GM18861 (cell line): Measurements from ENCODE around the gene MYBPC2.

Experiments used
- ATAC-seq: cut with Tn5 transposase; IDR thresholded peaks from one replicate; pipeline ENCODE4 v1.9.1; 2021; ENCODE audit not compliant: unreplicated experiment

Gene MYBPC2

DNA sequence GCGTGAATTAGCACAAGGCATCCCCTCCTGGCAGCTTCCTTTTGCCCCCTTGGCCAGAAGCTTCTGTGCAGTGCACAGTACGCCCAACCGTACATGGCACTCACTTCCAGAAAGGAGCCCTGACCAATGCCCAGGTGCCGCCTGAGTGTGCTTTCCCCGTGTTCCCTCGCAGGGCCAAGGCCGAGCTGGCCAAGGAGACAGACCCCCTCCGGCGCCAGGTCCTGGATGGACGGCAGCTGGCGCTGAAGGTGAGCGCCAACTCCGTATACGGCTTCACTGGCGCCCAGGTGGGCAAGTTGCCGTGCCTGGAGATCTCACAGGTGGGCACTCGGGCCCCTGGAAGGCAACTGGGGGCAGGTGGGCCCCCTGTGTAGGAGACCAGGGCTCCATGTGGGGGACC, 23.3 kb upstream of the MYBPC2 start:
- no peak for ATAC-seq

DNA sequence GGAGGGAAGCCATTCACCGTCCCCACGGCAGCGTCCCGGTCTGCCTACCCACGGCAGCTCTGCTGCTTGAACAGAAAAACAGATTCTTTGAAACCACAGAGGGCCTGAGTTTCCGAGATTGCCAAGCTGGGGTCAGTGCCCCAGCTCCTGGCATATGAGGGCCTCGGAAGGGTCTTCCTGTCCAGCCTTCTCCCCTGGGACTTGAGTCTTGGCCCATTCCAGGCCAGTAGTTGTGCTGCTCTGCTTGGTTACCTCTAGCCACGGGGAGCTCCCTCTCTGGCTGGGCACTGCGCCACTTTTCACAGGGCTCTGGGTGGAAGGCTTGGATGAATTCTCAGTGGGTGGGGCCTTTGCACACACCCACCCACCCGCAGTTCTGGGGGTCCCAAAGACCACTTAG, 22.6 kb upstream of the MYBPC2 start:
- ATAC-seq = no peak

DNA sequence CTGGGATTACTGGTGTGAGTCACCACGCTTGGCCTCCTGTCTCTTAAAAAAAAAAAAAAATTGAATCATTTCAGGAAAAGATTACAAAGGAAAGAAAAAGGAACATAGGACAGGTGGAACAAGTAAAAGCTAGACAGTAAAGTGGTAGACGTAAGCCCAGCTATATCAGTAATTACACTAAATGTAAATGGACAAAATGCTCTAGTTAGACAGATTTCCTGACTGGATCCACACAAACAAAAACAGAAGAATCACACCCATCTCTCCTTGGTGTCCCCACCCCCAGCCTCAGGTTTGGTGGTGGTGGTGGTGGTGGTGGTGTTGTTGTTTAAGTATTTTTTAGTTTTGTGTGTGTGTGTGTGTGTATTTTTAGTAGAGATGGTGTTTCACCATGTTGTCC, 20.3 kb upstream of the MYBPC2 start:
- ATAC-seq = no peak

DNA sequence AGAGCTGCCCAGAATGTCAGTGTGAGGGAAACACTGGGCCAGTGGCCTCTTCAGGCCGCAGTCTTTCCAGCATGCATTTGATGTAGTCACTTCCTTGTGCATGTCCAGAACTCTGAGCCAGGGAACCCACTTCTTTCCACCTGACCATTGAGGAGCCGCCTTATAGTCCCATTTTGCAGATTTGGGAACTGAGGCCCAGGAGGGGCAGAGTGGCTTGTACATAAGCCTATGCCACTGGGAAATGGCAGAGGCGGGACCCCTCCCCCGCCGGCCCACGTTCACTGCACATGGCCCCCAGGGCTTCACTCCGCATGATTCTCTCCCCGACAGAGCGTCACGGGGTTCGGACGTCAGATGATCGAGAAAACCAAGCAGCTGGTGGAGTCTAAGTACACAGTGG, 19.6 kb upstream of the MYBPC2 start:
- no peak for ATAC-seq

DNA sequence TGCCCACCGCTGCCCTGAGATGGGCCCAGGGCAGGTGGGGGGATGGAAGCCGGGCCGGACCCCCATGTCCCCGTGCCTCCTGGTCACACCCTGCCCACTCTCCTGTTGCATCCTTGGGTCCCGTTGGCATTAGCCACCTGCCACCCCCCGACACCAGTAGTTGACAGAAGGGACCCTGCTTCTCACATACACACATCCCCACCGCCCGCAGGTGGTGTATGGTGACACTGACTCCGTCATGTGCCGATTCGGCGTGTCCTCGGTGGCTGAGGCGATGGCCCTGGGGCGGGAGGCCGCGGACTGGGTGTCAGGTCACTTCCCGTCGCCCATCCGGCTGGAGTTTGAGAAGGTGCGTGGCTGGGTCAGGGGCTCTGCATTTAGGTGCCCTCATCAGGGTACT, 19.2 kb upstream of the MYBPC2 start:
- ATAC-seq = no peak

DNA sequence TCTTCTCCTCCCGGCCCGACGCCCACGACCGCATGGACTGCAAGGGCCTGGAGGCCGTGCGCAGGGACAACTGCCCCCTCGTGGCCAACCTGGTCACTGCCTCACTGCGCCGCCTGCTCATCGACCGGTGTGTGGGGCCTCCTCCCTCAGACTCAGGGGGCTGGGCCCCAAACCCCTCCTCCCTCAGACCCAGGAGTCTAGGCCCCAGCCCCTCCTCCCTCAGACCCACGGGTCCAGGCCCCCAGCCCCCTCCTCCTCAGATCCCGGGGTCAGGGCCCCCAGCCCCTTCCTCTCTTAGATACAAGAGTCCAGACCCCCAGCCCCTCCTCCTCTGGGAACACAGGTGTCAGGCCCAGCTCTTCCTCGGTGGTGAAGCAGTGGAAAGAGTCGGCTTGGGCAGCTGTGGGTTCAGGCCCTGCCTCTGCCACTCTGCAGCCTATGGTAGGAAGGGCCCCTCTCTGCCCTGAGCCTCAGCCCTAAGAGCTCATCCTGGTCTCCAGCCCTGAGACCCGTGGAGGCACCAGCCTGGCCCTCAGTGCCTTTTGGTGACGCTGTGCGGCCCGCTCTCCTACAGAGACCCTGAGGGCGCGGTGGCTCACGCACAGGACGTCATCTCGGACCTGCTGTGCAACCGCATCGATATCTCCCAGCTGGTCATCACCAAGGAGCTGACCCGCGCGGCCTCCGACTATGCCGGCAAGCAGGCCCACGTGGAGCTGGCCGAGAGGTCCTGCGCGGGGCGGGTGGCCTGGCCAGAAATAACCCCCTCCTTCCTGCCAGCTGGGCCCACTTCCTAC, 17.6 kb upstream of the MYBPC2 start:
- peak; percentile 2 for ATAC-seq

DNA sequence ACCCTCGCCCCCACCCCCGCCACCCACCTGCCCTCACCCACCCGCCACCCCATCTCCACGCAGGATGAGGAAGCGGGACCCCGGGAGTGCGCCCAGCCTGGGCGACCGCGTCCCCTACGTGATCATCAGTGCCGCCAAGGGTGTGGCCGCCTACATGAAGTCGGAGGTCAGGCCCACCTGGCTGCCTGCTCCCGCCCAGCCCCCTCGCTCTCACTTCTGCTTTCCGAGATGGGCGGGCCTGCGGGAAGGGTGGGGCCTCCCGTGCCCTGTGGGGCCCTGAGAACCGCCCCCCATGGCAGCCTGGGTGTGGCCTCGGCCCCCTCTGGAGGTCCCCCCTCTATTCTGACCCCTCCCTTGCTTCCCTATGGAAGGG, 17.0 kb upstream of the MYBPC2 start:
- ATAC-seq = peak; percentile 27

DNA sequence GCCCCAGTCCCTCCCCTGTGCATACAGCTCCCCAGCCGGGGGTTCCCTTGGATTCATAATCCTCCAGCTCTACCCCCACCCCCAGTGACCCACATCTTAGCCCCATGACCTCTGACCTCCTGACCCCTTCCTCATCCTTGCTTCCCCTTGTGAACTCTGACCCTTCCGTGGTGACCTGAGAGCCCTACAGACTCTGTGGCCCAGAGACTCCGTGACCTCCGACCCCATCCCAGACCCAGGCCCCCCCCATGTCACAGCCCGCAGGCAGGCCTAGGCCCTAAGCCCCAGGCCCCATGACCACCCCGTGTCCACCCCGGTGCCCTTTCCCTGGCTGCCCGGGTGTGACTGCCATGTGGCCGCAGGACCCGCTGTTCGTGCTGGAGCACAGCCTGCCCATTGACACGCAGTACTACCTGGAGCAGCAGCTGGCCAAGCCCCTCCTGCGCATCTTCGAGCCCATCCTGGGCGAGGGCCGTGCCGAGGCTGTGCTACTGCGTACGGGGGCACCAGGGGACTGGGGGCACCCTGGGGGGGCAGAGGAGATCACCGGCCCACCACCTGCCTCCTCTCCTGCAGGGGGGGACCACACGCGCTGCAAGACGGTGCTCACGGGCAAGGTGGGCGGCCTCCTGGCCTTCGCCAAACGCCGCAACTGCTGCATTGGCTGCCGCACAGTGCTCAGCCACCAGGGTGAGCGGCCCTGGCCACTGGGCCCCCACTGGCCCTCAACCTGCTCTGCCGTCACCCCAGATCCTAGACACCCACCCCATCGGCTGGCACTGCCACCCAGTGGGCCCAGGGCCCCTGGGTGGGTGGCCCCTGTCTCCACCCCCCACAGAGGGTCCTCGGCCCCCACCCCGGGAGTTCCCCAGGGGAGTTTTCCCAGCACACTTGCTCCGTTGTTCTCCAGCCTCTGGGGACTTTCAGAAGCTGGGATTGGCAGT, 16.4 kb upstream of the MYBPC2 start:
- ATAC-seq = no peak

DNA sequence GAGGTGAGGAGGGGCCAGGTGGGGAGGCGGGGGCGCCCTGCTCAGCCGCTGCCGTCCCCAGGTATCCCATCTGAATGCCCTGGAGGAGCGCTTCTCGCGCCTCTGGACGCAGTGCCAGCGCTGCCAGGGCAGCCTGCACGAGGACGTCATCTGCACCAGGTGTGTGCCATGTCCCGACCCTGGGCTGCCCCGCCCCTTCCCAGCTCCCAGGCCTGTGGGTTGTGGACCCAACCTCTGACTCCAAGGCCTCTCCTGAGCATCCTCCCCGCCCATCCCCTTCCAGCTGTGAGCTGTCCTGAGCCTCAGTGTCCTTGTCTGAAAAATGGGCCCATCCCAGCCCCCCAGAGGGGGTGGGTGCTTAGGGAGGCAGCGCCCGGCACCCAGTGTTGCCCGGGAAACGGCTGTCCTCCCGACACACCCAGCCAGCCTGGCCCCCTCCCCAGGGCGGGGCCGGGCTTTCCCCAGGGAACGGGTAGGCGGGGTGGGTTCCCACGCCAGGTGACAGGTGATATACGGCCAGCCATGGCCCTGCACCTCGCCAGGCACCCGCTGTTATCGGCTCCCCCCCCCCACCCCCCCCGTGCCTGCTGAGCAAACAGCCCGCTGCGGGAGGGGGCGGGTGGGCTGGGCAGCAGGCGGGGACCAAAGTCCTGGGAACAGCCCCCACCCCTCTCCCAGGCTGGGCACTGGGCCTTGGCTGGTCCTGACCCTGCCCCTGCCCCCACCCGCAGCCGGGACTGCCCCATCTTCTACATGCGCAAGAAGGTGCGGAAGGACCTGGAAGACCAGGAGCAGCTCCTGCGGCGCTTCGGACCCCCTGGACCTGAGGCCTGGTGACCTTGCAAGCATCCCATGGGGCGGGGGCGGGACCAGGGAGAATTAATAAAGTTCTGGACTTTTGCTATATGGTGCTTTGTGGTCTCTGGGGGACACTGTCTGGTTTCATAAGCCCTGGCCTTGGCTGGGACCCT, 15.3 kb upstream of the MYBPC2 start:
- ATAC-seq = no peak

DNA sequence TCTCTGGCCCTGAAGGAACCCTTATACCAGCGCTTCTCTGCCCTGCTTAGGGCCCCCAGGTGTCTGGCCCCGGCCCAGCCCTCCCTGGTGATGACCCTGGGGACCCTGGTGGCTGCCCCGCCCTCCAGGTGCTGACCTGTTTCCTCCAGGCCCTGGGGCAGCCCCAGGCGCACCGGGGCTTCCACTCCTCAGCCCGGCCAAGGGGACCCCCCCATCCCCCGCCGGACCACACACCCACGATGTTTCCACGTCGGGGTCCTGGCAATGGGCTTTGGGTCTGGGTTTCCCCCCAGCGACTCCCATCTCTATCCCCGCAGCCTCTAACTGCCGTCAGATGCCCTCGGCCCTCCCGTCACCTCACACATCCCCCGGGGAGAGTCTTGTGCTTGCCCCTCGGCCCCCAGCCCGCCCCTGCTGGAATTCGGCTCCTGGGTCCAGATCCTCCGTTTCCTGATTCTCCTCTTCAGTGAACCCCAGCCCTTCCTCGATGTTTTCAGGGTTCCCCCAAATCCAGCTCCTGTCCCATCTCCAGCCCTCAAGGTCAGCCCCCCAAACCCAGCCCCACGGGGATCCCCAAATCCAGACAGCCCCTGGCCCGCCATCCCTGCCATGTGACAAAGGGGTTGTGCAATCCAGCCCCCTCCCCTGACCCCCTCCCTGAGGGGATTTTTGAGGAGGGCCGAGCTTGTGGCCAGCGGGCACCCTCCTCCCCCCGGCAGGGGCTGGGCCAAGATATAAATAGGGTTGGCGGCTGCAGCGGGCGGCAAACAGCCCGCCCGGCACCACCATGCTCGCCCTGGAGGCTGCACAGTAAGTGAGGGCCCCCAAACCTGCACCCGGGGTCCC, 14.3 kb upstream of the MYBPC2 start, which contains the start of gene SPIB:
Gene SPIB, plus strand, starts transcription at position 763 of the 846 bp plus-strand sequence. Its CDS starts 25 bp downstream, at position 788.
- no peak for ATAC-seq

DNA sequence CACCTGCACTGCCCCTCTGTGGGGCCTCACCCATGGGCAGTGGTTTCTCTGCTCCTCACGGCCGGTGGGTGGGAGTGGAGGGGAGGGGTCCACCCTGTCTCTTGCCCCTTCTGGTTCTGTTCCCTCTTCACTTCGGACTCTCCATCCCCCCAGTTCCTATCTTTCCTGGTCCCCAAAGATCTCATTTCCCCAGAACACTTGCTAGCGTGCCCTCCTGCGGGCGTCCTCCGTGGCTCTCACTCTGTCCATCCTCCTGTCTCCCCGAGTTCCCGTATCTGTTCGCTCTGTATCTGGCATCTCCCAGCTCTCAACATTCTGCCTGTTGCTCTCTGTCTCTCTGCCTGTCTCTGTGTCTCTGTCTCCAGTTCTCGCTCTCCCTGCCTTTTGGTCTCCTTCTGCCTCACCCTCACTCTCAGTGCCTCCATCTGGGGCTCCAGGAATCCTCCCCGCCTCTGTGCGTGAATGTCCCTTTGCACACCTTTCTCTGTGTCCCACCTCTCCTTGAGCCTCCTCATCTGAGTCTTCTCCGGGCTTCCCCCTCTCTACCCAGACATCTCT, 13.6 kb upstream of the MYBPC2 start:
- no peak for ATAC-seq

DNA sequence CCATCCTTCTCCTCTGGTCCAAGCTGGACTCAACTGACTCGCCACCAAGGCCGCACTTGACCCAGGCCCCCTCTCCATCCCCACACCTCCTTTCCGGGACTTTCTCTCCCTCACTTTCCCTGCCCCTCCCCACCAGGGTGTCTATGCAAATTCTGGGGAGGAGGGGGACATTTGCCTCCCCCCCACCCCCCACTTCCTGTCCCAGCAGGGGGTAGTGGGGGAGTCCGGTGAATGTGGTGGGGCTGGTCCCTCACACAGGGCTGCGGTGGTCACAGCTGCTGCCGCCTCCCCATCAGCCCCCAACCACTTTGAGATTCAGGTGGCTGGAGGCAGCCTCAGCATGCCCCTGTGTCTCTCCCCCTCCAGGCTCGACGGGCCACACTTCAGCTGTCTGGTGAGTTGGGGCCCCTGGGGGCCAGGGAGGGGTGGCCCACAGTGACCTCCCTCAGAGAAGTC, 13.1 kb upstream of the MYBPC2 start:
- no peak for ATAC-seq

DNA sequence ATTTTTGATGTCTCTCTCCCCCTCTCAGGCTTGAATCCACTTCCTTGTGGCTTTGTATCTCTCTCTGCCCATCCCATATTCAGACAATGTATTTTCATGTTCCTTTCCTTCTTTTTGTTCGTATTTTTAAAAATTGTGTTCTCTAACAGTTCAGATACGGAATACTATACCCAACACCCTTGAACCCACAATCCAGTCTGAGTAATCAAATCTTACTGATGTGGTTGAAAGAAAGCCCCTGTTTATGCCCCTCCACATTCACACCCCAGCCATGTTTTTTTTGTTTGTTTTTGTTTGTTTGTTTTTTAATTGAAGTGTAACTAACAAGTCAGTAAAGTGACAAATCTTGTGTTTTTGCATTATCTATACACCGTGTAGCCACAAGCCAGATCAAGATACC, 12.6 kb upstream of the MYBPC2 start:
- ATAC-seq = no peak

DNA sequence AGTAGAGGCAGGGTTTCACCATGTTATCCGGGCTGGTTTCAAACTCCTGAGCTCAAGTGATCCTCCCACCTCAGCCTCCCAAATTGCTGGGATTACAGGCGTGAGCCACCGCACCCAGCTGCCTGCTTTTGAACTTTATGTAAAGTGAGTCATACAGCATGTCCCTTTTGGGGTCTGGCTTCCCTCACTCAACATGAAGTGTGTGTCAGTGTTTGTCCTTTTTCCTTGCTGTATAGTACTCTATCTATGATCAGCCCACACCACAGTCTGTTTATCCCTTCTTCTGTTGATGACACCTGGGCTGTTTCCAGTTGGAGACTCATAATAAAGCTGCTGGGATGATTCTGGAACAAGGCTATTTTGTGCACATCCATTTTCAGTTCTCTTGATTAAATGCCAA, 11.9 kb upstream of the MYBPC2 start:
- no peak for ATAC-seq

DNA sequence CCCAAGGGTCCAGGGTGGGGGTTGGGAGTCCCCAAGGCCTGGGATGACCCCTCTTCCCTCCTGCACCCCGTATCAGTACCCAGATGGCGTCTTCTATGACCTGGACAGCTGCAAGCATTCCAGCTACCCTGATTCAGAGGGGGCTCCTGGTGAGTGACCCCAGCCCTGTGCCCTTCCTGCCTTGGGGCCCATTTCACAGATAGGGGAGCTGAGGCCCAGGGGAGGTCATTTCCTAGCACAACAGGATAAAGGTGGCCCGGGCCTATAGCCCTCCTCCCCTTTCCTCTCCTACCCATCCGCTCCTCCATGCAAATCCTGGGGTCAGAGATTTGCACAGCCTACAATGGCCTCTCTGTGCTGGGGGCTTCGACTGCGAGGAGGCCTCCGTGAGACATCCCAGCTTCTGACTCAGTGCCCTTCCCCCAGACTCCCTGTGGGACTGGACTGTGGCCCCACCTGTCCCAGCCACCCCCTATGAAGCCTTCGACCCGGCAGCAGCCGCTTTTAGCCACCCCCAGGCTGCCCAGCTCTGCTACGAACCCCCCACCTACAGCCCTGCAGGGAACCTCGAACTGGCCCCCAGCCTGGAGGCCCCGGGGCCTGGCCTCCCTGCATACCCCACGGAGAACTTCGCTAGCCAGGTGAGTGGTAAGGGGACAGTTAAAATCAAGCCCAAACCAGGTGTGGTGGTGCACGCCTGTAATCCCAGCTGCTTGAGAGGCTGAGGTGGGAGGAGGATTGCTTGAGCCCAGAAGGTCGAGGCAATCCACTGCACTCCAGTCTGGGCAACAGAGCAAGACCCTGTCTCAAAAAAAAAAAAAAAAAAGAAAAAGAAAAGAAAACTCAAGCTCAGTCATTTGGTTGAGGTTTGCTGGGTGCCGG, 10.1 kb upstream of the MYBPC2 start:
- no peak for ATAC-seq

DNA sequence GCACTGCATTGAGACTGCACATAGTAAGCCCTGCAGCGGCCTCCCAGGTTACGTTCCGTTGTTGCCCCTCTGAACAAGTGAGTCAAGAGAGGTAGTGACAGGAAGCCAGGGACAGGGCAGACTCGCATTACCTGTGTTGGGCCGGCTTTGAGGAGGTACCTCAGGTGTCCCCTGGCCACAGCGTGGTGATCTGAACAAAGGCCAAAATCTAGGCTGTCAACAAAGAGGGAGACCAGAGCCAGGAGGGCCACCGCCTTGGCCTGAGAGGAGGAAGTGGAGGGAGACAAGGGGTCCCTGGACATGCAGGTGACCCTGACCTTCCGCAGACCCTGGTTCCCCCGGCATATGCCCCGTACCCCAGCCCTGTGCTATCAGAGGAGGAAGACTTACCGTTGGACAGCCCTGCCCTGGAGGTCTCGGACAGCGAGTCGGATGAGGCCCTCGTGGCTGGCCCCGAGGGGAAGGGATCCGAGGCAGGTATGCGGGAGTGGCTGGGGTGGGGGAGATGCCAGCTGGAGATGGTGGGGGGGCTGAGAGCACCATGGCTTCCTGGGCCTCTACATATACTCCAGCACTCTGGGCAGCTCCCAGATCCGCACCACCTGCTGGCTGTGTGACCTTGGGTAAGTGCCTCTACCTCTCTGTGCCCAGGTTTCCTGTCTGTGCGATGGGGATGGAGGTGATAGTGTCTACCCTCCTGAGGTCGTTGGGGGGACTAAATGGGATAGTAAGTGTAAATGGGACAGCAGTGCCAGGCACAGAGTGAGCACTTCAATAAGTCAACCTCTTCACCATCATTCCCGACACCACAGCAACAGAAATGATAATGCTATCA, 9.2 kb upstream of the MYBPC2 start:
- ATAC-seq = no peak

DNA sequence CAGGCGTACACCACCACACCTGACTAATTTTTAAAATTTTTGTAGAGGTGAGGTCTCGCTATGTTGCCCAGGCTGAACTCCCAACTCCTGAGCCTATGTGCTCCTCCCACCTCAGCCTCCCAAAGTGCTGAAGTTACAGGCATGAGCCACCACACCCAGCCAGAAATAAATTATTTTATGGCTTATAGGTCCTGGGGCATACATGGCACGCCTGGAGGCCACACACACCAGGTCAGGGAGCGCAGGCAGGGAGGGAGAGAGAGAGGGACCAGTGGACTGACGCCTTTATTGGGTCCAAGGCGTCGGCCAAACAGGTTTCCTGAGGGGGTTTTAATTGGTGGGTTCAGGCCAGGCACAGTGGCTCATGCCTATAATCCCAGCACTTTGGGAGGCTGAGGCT, 7.1 kb upstream of the MYBPC2 start:
- ATAC-seq = no peak
